Bronchial epithelial cell (primary cell): ENCODE measurements around the gene HOXB2. TPM values are rescaled to one million over a fixed set of nuclear protein-coding genes. Genes with fewer than 3 reads are reported as not detected.

Source experiments
- DNase-seq: peaks from one replicate; pipeline ENCODE4 v3.0.0-alpha.2; 2010; ENCODE audit warnings: low read depth
- FAIRE-seq: peaks from 2 replicates; lab custom pipeline; 2011; peaks lifted over from hg19 to GRCh38; lab: Jason Lieb, UNC
- H3K27me3 ChIP-seq: 2 replicates; pipeline ENCODE4 v1.5.1; 2011; ENCODE audit warnings: low read length; ENCODE audit not compliant: control insufficient read depth, insufficient read depth
- H3K36me3 ChIP-seq: 2 replicates; pipeline ENCODE4 v1.5.1; 2011; ENCODE audit warnings: low read length; ENCODE audit not compliant: control insufficient read depth, insufficient read depth
- H3K4me3 ChIP-seq: 2 replicates; pipeline ENCODE4 v1.5.1; 2011; ENCODE audit warnings: mild to moderate bottlenecking, low read depth, low read length, control low read depth
- CTCF ChIP-seq: IDR thresholded peaks from 2 replicates; pipeline ENCODE4 v1.5.1; 2011; ENCODE audit warnings: mild to moderate bottlenecking, moderate library complexity, low read length, control low read depth, inconsistent platforms; ENCODE audit not compliant: insufficient read depth, severe bottlenecking
- total RNA-seq: library from RNA; depleted of rRNA; stranded (reverse); fragments of >200 nt; gene quantifications from 2 replicates; pipeline ENCODE4 v1.2.1, GENCODE V29; 2014

HOXB2 gene
- total RNA-seq, 1 donor from 2014 or later, result not detected

- Histone ChIP-seq H3K36me3 (no peaks in the 10 kb centered on the region), H3K4me3 (no peak overlapping the region), H3K27me3 (peaks cover 83% of the 10 kb centered on the region)
- FAIRE-seq (no peak), DNase-seq (no peak)
- no peak for TF ChIP-seq CTCF
Measured at GRCh38 chr17:48582750-48583069, 37.8 kb upstream of the HOXB2 start.

GRCh38 chr17:48579760-48580554 is 35.0 kb upstream of the HOXB2 start:
- no peak for FAIRE-seq
- Histone ChIP-seq H3K36me3 (no peaks in the 10 kb centered on the region), H3K27me3 (peaks cover 84% of the 10 kb centered on the region), H3K4me3 (no peak overlapping the region)
- TF ChIP-seq CTCF, result no peak
- DNase-seq, result peak; percentile 2

GRCh38 chr17:48579471-48579759 is 34.5 kb upstream of the HOXB2 start:
- DNase-seq (peak; percentile 2), FAIRE-seq (no peak)
- no peak for TF ChIP-seq CTCF
- Histone ChIP-seq H3K4me3 (no peak overlapping the region), H3K36me3 (no peaks in the 10 kb centered on the region), H3K27me3 (peaks cover 84% of the 10 kb centered on the region)

GRCh38 chr17:48578616-48579470 is 33.9 kb upstream of the HOXB2 start:
- peaks cover 86% of the 10 kb centered on the region for H3K27me3 ChIP-seq
- peak; percentile 23 for FAIRE-seq
- no peak for DNase-seq

DNA sequence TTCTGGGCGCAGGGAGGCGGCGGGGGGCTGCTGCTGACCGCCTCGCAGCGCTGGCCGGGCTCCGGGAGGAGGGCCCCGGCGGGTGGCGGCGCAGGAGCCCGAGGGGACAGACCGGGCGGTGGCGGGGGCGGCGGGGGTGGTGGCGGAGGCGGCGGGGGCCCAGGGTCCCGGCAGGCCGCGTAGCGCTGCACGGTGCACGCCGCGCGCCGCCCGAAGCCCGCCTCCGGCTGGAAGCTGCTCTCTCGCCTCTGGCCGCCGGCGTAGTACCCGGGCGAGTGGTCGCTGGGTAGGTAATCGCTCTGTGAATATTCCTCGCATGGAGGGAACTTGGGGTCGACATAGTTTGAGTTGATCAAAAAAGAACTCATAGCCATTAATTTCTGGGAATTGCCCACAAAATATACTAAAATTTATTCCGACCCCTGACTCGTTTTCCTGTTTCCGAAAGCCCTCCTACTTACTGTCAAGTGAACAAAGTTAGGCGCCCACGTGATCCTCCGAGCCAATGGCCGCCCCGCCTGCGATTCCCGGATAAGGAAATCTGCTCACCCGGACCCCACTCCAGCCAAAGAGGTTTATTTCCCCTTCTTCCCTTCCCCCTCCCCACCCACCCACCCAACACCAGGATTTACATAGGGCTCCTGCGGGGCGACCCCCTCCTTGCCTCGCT is 33.2 kb upstream of the HOXB2 start, which contains the start of gene HOXB4:
TSS of gene HOXB4 (minus strand) at position 405 of the 670 bp plus-strand sequence. CDS start at position 374, 31 bp downstream.
- Histone ChIP-seq H3K4me3 (no peak within 1 kb of the TSS), H3K36me3 (no peaks in the 10 kb centered on the region), H3K27me3 (peaks cover 85% of the 10 kb centered on the region)
- FAIRE-seq (no peak), DNase-seq (no peak)
- no peak for TF ChIP-seq CTCF

More at GRCh38 chr17:48578616-48579470, 33.9 kb upstream of the HOXB2 start:
- TF ChIP-seq CTCF, result no peak
- H3K4me3 ChIP-seq, result no peak overlapping the region
- H3K36me3 ChIP-seq, result no peaks in the 10 kb centered on the region
